ENCODE measurements around the gene DLD. TPM values are rescaled to one million over a fixed set of nuclear protein-coding genes. Genes with fewer than 3 reads are reported as not detected.
"Not testable (repeated sequence)": the region's sequence is repeated elsewhere in the genome, so short reads cannot be mapped to it uniquely, and the experiment has no call there.

Gene DLD
- total RNA-seq, 1 donor from 2014 or later: 318 TPM

- DNase-seq: no peak
- ATAC-seq (ENCODE audit: poor library complexity): no peak
- intact Hi-C loops (cut with DNase I): no loop called here
These were observed 62.9 kb downstream of the DLD start for GRCh38 chr7:107953924-107954303.

GRCh38 chr7:107955394-107955793, 64.4 kb downstream of the DLD start:
- ATAC-seq (ENCODE audit: poor library complexity) (no peak), DNase-seq (no peak)
- intact Hi-C loops (cut with DNase I): no loop called here

DNA sequence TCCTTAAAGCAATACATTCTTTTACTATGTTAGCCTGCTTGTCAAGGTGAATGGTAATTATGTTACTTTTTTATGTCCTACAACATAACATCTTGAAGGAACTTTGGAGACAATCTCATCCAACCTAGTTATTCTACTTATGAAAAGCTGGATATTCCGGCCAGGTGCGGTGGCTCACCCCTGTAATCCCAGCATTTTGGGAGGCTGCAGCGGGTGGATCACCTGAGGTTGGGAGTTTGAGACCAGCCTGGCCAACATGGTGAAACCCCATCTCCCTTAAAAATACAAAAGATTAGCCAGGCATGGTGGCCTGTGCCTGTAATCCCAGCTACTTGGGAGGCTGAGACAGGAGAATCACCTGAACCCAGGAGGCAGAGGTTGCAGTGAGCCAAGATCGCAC, 66.0 kb downstream of the DLD start:
- intact Hi-C loops (cut with DNase I); ATAC-seq (ENCODE audit: poor library complexity); DNase-seq: not testable (repeated sequence)

DNA sequence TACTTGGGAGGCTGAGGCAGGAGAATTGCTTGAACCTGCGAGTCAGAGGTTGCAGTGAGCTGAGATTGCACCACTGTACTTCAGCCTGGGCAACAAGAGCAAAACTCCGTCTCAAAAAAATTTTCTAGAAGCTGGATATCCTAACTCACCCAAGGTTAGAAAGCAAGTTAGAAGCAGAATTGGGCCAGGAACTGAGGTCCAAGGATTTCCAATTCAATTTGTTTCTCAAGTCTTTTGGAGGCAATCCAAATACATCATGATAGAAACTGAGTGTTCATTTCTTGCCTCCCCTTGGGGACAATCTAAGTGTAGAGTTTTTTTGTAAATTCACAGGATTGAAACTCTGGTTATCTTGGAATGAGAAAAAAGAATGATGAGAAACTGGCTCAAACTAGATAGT, 66.5 kb downstream of the DLD start:
- no peak for DNase-seq
- ATAC-seq (ENCODE audit: poor library complexity): peak; percentile 59
- intact Hi-C loops (cut with DNase I): no loop called here

- DNase-seq (no peak), ATAC-seq (ENCODE audit: poor library complexity) (peak; percentile 54)
- intact Hi-C loops (cut with DNase I): no loop called here
These were observed 68.0 kb downstream of the DLD start for GRCh38 chr7:107958764-107959526.

- ATAC-seq (ENCODE audit: poor library complexity) (no peak), DNase-seq (no peak)
- intact Hi-C loops (cut with DNase I): no loop called here
These were observed 68.5 kb downstream of the DLD start for GRCh38 chr7:107959527-107959898.

DNA sequence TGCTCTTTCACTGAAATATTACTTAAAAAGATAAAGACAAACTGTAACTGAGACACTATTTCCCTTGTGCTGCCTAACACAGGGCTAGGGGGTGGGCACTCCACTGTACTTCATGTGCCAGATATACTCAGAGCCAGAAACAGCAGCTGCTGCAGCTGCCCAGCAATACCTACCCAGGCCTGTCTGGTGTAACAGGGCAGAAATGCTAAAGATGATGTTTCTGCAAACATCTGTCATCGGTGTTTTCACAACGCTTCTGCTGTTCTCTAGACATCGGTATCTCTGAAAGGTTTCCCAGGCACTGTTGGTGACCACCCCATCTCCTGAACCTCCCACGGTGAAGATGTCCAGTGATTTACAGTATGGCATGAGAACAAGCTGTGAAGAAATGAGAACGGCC, 69.3 kb downstream of the DLD start:
- ATAC-seq (ENCODE audit: poor library complexity) (no peak), DNase-seq (no peak)
- intact Hi-C loops (cut with DNase I): no loop called here

GRCh38 chr7:107961405-107961804, 70.4 kb downstream of the DLD start:
- ATAC-seq (ENCODE audit: poor library complexity) (peak; percentile 66), DNase-seq (peak; percentile 83)
- intact Hi-C loops (cut with DNase I): no loop called here

GRCh38 chr7:107962817-107963216, 71.8 kb downstream of the DLD start:
- no peak for DNase-seq
- intact Hi-C loops (cut with DNase I): no loop called here
- ATAC-seq (ENCODE audit: poor library complexity): no peak

DNA sequence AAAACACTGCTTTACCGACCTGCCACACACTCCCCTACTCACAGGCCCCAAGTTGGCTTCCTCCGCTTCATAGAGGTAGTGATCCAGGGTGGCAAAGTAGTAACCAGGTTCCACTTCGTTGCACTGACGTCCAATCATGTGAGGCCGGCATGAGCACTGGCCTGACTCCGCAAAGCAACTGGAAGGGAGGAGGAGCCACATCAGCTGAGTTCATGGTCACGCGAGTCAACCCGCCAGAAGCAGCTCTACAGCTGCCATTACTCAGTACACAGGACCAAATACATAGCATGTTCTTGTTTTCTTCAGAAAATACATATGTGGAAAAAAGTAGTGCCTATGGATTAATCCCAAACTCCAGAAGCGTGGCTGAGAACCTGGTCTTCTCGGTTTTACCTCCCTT, 73.5 kb downstream of the DLD start:
- DNase-seq: no peak
- intact Hi-C loops (cut with DNase I): no loop called here
- ATAC-seq (ENCODE audit: poor library complexity): no peak

- intact Hi-C loops (cut with DNase I): no loop called here
- peak; percentile 84 for ATAC-seq (ENCODE audit: poor library complexity)
These were observed 75.7 kb downstream of the DLD start for GRCh38 chr7:107966711-107967110.

DNA sequence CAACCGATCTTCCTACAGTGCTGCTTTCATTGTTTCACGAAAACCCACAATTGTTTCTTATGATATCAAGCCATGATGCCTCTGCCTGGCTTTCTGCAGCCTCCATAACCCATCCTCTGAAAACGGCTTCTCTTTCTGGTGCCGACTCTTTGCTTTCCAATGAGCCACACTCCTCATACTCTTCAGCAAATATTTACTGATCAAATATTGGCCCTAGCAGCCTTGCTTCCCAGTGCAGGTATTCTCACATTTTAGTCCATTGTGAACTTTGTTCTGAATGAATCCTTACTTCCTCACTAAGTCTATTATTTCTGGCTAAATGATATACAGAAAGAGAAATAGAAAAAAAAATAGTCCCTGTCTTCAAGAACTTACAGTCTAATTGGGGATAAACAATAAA, 76.4 kb downstream of the DLD start:
- intact Hi-C loops (cut with DNase I): no loop called here
- ATAC-seq (ENCODE audit: poor library complexity) (no peak), DNase-seq (no peak)

More at GRCh38 chr7:107966711-107967110, 75.7 kb downstream of the DLD start:
- DNase-seq: no peak

DNA sequence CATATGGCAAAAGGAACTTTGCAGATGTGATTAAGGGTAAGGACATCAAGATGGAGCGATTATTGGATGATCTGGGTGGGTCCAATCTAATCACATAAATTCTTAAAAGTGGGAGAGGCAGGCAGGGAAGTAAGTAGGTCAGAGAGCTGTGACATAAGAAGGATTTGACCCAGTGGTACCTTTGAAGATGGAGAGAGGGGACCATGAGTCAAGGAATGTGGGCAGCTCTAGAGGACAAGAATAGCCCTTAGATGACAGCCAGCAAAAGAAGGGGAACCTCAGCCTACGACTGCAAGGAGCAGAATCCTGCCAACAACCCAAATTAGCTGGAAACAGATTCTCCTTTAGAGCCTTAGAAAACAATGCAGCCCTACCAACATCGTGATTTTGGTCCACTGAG, 77.5 kb downstream of the DLD start:
- ATAC-seq (ENCODE audit: poor library complexity) (no peak), DNase-seq (no peak)
- intact Hi-C loops (cut with DNase I): no loop called here

DNA sequence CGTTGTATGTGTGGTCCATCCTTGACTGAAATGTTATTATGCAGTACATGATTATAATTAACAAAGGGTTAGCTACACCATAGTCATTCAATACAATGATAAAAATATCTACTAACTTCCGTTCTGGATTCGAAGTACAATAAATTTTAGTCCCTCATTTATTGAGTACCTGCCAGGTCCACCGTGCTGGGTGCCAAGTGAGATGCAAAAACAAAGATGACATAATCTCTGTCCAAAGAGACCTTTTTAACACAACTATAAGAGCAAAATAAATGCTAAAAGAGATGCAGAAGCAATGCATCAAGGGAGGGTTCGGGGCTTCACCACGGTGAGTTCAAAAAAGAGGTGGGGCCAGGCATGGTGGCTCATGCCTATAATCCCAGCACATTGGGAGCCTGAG, 78.9 kb downstream of the DLD start:
- ATAC-seq (ENCODE audit: poor library complexity) (no peak), DNase-seq (peak; percentile 67)
- intact Hi-C loops (cut with DNase I): no loop called here

Other genes with a start within 250 kb of the DLD start
- gene SLC26A4, start 230.4 kb upstream of the DLD start, total RNA-seq: 0.46 TPM
- 18.9 TPM for gene CBLL1, start 147.0 kb upstream of the DLD start, total RNA-seq
- gene SLC26A3, start 88.0 kb upstream of the DLD start, total RNA-seq: not detected
- 62.1 TPM for gene LAMB1, start 112.0 kb downstream of the DLD start, total RNA-seq
- gene LAMB4, start 239.2 kb downstream of the DLD start, total RNA-seq: 0.30 TPM